Fibroblast of pulmonary artery (primary cell): ENCODE data around the gene SYTL3.
"Not testable (repeated sequence)": the region's sequence is repeated elsewhere in the genome, so short reads cannot be mapped to it uniquely, and the experiment has no call there.

Experiments
- DNase-seq: peaks from one replicate; pipeline ENCODE4 v3.0.0-alpha.2; 2010; ENCODE audit warnings: low read depth
- H3K4me3 ChIP-seq: replicated peaks from 2 replicates; pipeline ENCODE4 v1.5.1; 2011; ENCODE audit warnings: low read depth, mild to moderate bottlenecking, control low read depth, low read length, moderate library complexity
- TF ChIP-seq, protein P1 (sequence below): IDR thresholded peaks from 2 replicates; pipeline ENCODE4 v1.5.1; 2011; ENCODE audit warnings: mild to moderate bottlenecking, control low read depth, low read length, inconsistent platforms; ENCODE audit errors: missing control alignments

The SYTL3 gene

DNA sequence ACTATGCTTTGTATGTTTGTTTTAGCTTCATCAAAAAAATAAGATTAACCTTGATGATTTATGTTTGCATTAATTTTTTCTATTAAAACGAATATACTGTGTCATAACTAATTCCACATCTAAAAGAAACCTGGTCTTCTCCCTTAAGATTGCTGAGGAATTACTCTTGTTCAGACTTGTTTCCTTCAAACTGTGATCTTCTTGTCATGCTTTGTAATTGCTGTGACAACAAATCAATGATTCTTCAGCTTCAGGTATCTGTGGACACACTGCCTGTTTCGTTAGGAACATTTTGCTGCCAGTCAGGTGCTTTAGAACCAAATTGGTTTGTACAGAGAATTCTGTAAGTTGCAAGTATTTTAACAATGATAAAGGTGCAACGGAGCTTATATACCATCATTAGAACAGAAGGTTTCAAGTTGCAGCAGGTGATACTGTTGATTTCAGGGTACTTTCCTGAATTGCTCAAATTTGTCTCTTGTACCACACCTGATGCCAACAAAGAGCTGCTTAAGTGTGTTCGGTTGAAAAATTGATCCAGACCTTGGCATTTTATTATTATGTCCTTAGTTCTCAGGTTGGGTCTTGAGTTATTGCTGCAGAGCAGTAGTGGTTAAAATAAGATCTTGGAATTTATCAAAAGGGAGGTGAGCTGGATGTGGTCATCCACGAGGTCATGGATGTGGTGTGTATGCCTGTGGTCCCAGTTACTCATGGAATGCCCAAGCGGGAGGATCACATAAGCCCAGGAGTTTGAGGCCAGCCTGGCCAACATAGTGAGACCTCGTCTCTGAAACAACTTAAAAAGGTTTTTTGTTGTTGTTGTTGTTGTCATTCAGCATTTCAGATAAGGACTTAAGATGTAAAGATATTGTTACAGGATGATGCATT, 19.5 kb downstream of the SYTL3 start:
- H3K4me3 ChIP-seq, result no peak overlapping the region
- DNase-seq, result no peak
- TF ChIP-seq, protein P1, sequence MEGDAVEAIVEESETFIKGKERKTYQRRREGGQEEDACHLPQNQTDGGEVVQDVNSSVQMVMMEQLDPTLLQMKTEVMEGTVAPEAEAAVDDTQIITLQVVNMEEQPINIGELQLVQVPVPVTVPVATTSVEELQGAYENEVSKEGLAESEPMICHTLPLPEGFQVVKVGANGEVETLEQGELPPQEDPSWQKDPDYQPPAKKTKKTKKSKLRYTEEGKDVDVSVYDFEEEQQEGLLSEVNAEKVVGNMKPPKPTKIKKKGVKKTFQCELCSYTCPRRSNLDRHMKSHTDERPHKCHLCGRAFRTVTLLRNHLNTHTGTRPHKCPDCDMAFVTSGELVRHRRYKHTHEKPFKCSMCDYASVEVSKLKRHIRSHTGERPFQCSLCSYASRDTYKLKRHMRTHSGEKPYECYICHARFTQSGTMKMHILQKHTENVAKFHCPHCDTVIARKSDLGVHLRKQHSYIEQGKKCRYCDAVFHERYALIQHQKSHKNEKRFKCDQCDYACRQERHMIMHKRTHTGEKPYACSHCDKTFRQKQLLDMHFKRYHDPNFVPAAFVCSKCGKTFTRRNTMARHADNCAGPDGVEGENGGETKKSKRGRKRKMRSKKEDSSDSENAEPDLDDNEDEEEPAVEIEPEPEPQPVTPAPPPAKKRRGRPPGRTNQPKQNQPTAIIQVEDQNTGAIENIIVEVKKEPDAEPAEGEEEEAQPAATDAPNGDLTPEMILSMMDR, result no peak

DNA sequence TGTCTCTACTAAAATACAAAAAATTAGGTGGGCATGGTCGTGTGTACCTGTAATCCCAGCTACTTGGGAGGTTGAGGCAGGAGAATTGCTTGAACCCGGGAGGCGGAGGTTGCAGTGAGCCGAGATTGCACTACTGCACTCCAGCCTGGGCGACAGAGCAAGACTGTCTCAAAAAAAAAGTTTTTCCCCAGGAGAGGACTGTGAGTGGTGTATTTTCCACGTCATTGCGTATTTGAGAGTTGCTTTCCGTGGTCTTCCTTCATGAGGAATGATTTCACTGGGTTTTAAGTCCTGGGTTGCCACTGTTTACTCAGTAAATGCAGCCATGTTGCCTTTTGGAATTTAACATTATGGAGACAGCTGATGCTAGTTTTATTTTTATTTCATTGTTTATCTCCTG, 22.3 kb downstream of the SYTL3 start:
- not testable (repeated sequence) for DNase-seq, H3K4me3 ChIP-seq

DNA sequence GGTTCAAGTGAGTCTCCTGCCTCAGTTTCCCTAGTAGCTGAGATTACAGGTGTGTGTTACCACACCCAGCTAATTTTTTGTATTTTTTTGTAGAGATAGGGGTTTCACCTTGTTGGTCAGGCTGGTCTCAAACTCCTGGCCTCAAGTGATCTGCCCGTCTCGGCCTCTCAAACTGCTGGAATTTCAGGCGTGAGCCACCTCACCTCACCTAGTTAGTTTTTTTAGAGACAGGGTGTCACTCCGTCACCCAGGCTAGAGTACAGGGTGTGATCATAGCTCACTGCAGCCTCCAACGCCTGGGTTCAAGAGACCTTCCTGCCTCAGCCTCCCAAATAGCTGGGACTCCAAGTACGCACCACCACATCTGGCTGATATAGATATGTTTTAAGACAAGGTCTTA, 22.9 kb downstream of the SYTL3 start:
- H3K4me3 ChIP-seq, result no peak overlapping the region
- no peak for DNase-seq
- TF ChIP-seq, protein P1, result no peak

DNA sequence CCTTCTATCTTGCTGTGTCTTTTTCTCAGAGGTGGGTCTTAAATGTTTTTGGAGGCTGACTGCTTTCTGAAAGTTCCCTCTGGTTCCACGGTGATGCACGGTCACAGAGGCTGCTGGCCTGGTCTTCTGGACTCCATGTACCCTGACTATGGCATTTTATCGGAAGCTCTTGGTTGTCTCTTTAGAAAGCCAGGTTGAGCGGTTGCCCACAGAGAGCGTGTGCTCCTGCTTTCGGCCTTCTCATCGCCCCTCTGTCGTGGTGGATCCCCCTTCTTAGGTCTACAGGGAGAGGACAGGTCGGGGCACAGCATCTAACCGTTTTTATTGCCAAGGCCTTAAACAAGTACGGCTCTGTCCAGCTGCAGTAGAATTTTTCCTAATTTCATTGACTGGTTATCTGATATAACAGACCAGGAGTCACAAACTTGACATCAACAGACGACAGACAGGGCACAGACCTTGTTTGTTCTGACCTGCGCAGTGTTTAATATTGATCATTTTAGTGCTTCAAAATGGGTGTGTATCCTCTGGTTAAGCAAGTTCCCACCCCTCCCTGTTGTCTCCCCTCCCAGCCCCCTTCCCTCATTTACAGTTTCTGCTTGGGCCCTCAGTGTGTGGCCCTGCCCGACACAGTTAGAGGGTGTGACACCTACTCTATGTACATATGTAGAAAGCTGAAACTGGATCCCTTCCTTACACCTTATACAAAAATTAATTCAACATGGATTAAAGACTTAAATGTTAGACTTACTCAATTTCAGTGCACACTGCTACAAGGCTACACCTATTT, 24.7 kb downstream of the SYTL3 start:
- TF ChIP-seq, protein P1, result no peak
- no peak for DNase-seq
- H3K4me3 ChIP-seq, result no peak overlapping the region

DNA sequence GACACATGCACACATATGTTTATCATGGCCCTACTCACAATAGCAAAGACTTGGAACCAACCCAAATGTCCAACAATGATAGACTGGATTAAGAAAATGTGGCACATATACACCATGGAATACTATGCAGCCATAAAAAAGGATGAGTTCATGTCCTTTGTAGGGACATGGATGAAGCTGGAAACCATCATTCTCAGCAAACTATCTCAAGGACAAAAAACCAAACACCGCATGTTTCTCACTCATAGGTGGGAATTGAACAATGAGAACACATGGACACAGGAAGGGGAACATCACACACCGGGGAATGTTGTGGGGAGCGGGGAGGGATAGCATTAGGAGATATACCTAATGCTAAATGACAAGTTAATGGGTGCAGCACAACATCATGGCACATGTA, 27.2 kb downstream of the SYTL3 start:
- not testable (repeated sequence) for H3K4me3 ChIP-seq, DNase-seq

DNA sequence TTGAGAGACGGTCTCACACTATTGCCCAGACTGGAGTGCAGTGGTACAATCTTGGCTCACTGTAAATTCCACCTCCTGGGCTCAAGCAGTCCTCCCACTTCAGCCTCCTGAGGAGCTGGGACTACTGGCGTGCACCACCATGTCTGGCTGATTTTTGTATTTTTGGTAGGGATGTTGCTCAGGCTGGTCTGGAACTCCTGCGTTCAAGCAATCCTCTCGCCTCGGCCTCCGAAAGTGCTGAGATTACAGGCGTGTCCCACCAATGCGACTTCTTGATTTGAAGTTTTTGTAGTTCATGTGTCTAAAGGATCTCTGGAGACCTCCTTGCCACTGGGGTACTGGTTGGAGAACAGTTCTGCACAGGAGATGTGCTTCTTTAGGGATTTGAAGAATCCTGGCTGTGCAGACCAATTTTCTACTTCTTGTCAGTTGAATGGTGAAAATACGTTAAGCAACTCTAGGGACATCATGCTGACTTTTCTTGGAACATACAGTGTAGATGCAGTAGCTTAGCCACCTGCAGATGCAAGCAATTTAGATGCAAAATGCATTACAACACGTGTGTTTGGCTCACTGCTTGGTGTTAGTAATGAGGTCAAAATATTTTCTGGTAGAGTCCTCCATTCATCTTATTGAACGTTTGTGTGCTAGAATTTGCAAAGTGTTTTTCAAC, 28.2 kb downstream of the SYTL3 start:
- no peak overlapping the region for H3K4me3 ChIP-seq
- no peak for DNase-seq
- TF ChIP-seq, protein P1, result no peak

DNA sequence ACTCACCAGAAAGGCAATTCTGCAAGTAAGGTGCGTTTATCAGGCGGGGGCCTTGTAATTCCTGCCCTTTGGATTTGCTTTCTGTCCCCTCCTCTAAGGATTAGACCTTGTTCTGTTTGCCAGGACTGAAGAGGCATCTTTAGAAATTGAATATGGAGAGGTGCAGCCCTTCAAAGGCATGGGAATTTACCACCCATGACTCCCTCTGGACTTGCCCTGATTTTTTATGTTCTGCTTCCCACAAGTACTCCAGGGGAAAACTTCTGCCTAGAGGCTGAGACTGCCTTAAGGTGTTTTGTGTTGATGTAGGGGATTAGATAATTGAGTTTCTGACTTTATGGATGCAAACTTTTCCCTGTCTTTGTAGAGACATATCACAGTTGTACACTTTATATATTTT, 30.2 kb downstream of the SYTL3 start:
- TF ChIP-seq, protein P1, result no peak
- DNase-seq, result no peak
- H3K4me3 ChIP-seq, result no peak overlapping the region
